ENCODE data around the gene OR1N2. TPM values are rescaled to one million over a fixed set of nuclear protein-coding genes. Genes with fewer than 3 reads are reported as not detected.
"Not testable (repeated sequence)": the region's sequence is repeated elsewhere in the genome, so short reads cannot be mapped to it uniquely, and the experiment has no call there.

OR1N2 gene
- not detected in 2 replicates for total RNA-seq
- polyA plus RNA-seq (2012), result not detected

DNA sequence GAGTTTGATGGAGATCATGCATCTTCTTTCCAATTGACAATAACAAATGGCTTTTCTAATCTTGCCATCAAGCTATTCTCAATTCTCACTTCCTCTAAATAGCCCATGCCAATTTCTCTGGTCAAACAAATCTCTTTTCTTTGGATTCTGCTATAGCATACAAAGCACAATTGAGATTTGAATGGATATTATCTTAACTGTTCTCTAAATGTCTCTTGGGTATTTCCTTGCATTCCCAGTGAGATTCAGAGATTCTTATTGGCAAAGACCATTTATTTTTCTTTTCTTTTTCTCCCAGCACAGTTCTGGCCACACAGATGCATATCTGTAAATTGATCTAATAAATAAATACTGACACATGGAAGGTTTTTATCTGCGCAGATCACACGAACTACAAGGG lies at the start of gene OR1N2:
OR1N2 (plus strand) TSS at position 301 of the 400 bp plus-strand sequence. CDS start 100 bp downstream, outside the sequence.
- DNase-seq (ENCODE audit: low read depth), result no peak

GRCh38 chr9:122506964-122507363 lies 45.9 kb upstream of the OR1N2 start:
- no peak for DNase-seq (ENCODE audit: low read depth)

- DNase-seq (ENCODE audit: low read depth), result no peak
Measured at GRCh38 chr9:122510502-122510901, 42.4 kb upstream of the OR1N2 start, which contains the start of gene OR1J2. Gene OR1J2, plus strand, starts transcription at chr9:122510802. Its CDS starts 0 bp downstream, at chr9:122510802.

GRCh38 chr9:122518226-122518625 lies 34.7 kb upstream of the OR1N2 start:
- no peak for DNase-seq (ENCODE audit: low read depth)

GRCh38 chr9:122518841-122519240 lies 34.1 kb upstream of the OR1N2 start, which contains the start of gene OR1J4:
Gene OR1J4, plus strand, starts transcription at chr9:122519141. Its CDS starts 0 bp downstream, at chr9:122519141.
- DNase-seq (ENCODE audit: low read depth), result no peak

DNA sequence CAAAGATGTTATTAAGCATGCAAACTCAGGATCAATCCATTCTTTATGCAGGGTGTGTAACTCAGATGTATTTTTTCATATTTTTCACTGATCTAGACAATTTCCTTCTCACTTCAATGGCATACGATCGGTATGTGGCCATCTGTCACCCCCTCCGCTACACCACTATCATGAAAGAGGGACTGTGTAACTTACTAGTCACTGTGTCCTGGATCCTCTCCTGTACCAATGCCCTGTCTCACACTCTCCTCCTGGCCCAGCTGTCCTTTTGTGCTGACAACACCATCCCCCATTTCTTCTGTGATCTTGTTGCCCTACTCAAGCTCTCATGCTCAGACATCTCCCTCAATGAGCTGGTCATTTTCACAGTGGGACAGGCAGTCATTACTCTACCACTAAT lies 33.5 kb upstream of the OR1N2 start:
- DNase-seq (ENCODE audit: low read depth), result no peak

- no peak for DNase-seq (ENCODE audit: low read depth)
Measured at GRCh38 chr9:122526602-122527001, 26.3 kb upstream of the OR1N2 start.

DNA sequence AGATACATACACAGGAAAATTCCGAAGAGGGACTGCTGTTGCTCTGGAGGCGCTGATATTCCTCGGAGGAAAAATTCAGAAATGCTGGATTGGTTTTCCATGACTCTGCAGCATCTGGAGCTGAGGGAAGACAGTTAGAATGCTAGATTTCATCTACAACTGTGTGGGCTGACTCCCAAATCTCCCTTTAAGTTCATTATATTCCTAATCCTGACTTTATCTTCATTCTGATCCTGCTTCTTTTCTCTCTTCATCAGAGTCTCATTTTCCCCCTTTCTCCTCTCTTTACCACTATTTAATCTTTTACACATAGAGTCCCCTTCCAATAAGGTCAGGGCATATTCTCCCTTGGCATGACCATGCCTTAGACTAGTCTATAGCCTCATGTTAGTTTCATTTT lies 25.7 kb upstream of the OR1N2 start, which contains the start of gene OR1N1:
OR1N1 (minus strand) TSS at position 101 of the 400 bp plus-strand sequence; CDS start at position 101, 0 bp downstream.
- no peak for DNase-seq (ENCODE audit: low read depth)

GRCh38 chr9:122531157-122531556 lies 21.8 kb upstream of the OR1N2 start:
- DNase-seq (ENCODE audit: low read depth), result not testable (repeated sequence)

DNA sequence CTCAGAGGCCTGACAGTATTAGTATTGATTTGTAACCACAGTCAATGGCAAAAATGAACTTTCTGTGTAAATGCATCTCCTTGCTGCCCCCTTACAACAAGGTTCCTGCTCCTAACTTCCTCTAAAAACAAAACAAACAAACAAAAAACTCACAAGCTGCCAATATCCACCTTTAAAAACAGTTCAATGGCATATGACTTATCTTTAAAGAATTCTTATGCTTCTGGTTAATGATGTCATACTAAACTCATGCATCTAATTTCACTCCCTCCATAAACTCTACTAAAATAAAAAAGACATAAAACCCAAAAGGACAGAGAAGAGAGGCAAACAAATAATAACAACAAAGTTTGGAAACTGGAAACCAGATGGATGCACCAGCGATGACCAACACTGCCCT lies 16.8 kb upstream of the OR1N2 start:
- no peak for DNase-seq (ENCODE audit: low read depth)

- not testable (repeated sequence) for DNase-seq (ENCODE audit: low read depth)
Measured at GRCh38 chr9:122537066-122537465, 15.8 kb upstream of the OR1N2 start.

DNA sequence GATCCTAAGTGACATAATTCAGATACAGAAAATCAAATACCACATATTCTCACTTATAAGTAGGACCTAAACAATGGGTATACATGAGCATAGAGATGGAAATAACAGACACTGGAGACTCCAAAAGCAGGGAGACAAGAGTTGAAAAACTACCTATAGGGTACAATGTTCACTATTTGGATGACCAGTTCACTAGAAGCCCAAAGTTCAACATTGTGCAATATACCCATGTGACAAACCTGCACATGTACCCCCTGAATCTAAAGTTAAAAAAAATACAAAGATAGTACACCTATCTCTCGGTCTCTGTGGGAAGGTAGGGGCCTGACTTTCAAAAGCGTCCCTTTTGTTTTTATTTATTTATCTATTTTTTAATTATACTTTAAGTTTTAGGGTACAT lies 14.2 kb upstream of the OR1N2 start:
- no peak for DNase-seq (ENCODE audit: low read depth)

DNA sequence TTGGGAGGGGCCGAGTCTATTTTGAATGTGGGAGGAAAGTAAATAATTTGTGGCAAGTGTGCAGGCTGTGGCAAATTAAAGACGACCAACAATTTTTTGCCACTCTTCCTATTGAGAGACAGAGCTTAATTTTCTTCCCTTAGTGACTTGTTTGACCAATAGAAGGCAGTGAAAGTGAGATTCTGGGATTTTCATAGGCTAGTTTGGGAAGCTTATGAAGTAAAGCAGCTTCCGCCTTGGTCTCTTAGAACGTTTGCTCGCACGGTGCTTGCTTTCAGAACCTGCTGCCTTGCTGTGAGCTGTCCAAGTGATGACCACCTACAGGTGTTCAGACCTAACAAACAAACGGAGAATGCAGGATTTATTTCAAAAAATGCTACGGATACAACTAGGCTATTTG lies 6.7 kb upstream of the OR1N2 start:
- no peak for DNase-seq (ENCODE audit: low read depth)

DNA sequence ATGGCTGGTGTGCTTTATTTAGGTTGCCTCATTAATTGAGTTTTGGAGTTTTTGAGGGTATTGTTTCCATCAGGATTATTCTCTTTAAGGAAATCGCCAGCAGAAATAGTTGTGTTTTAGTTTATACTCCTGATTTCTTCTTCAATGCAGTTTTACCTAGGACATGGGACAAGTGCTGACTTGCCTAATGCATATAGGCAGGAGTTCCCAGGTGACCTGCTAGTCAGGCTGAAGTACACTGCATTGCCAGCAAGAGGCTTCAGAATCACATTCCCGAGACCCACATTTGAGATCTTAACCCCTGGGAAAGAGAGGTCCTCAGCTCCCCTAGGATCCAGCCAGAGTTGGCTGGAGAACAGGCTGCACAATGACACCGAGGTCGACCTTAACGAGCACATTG lies 1.5 kb upstream of the OR1N2 start:
- DNase-seq (ENCODE audit: low read depth), result no peak

DNA sequence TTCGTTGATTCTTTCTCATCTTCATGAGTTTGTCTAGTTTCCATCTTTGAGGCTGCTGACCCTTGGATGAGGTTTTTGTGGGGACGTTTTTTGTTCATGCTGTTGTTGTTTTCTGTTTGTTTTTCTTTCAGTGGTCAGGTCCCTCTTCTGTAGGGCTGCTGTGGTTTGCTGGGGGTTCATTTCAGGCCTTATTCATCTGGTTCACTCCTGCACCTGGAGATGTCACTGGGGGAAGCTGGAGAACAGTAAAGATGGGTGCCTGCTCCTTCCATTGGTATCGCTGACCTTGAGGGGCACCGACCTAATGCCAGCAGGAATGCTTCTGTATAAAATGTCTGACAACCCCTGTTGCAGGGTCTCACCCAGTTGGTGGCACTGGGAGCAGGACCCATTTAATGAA lies 8.5 kb downstream of the OR1N2 start:
- no peak for DNase-seq (ENCODE audit: low read depth)

DNA sequence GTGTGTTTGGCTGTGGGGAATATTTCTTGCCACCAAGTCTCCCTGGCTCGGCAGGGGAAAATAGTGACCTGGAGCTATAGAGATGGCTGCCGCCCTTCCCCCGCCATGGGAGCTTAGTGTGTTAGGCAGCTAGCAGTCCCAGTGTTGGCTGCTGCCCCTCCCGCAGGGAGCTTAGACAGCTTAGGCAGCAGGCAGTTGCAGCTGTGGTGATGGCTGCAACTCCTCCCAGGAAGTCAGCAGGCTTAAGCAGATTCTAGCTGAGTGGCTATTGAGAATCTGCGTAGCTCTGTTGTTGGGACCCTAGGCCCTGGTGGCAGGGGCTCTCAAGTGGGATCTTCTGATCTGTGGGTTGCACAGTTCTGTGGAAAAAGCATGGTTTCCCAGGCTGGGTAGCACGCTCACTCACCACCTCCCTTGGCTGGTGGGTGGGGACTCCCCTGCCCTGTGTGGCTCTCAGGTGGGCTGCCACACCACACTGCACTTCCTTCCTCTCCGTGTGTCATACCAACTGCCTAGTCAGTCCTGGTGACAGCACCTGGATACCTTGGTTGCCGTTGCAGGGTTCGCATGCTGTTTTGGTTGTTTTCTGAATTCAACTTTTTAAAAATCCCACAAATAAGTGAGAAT lies 9.3 kb downstream of the OR1N2 start:
- no peak for DNase-seq (ENCODE audit: low read depth)

DNA sequence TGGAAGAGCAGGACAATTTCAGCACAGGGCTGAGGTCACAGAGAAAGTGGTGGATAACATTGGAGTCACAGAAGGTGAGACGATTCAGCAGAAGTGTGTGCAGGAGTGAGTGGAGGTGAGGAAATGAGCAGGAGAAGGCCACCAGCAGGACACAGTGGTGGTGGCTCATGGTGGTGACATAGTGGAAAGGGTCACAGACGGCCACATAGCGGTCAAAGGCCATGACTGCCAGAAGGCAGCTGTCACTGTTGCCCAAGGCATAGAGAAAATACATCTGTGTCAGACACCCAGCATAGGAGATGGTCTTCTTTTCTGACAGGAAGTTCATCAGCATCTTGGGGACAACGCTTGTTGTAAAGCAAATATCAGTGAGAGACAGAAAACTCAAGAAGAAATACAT lies 15.0 kb downstream of the OR1N2 start:
- DNase-seq (ENCODE audit: low read depth), result no peak

GRCh38 chr9:122572456-122572855 lies 19.5 kb downstream of the OR1N2 start:
- DNase-seq (ENCODE audit: low read depth), result no peak

DNA sequence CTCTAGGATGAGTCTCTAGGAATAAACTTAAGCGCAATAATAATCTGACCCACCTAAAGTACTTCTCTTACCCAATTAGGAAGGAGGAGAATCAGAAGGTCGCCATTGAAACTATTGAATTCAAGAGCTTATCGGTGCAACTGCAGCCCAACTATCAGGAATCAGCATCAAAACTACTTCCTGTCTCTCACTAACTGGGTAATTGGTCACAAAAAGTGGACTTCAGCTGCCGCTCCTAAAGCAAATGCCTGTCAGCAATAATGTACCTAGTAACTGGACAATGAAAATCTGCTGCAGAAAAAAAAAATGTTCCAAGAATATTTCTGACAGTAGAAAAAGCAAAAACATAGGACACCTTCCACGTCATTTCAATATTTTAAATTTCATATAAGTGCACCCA lies 27.0 kb downstream of the OR1N2 start:
- no peak for DNase-seq (ENCODE audit: low read depth)

- DNase-seq (ENCODE audit: low read depth), result peak; percentile 5
Measured at GRCh38 chr9:122580360-122580759, 27.4 kb downstream of the OR1N2 start.

GRCh38 chr9:122583284-122583683 lies 30.4 kb downstream of the OR1N2 start, which contains the start of gene OR1L8:
Gene OR1L8, minus strand, starts transcription at chr9:122583384. Its CDS starts 14,907 bp downstream, at chr9:122568477.
- not testable (repeated sequence) for DNase-seq (ENCODE audit: low read depth)

Data from myocyte (in vitro differentiated cells).